Activated CD8-positive, alpha-beta T cell treated with anti-CD3 and anti-CD28 coated beads for 36 hours (primary cell): ENCODE measurements around the gene GMCL2. TPM values are rescaled to one million over a fixed set of nuclear protein-coding genes. Genes with fewer than 3 reads are reported as not detected.

Source experiments
- ATAC-seq: fragments of 200-7000 bp; cut with Tn5 transposase; one replicate; pipeline ENCODE4 v1.10.0; 2021; ENCODE audit warnings: mild to moderate bottlenecking, moderate library complexity
- CTCF ChIA-PET: fragments of 350-600 bp; sonication (Branson Sonifier 250); formaldehyde crosslinking; loops from one replicate; lab custom pipeline; 2021; ENCODE audit warnings: antibody characterized with exemption; lab: Charles Lee
- POLR2A ChIA-PET: fragments of 350-600 bp; sonication (Branson Sonifier 250); formaldehyde crosslinking; loops from one replicate; lab custom pipeline; 2021; ENCODE audit warnings: antibody characterized with exemption; lab: Charles Lee
- DNase-seq: peaks from one replicate; pipeline ENCODE4 v3.0.0-alpha.2; 2020
- H3K27ac Mint-ChIP-seq: one replicate; pipeline ENCODE4 v1.8.0; 2021; ENCODE audit warnings: mild to moderate bottlenecking, mixed read lengths
- H3K27me3 Mint-ChIP-seq: one replicate; pipeline ENCODE4 v1.8.0; 2021; ENCODE audit warnings: mixed read lengths
- H3K36me3 Mint-ChIP-seq: one replicate; pipeline ENCODE4 v1.8.0; 2021; ENCODE audit warnings: low read depth, mixed read lengths
- H3K4me1 Mint-ChIP-seq: one replicate; pipeline ENCODE4 v1.8.0; 2021; ENCODE audit warnings: low read depth, mixed read lengths
- H3K4me3 Mint-ChIP-seq: one replicate; pipeline ENCODE4 v1.8.0; 2021; ENCODE audit warnings: mild to moderate bottlenecking, moderate library complexity, mixed read lengths
- H3K9me3 Mint-ChIP-seq: one replicate; pipeline ENCODE4 v1.8.0; 2021; ENCODE audit warnings: mixed read lengths
- CTCF ChIP-seq: fragments of 200-600 bp; IDR thresholded peaks from one replicate; pipeline ENCODE4 v1.8.0; 2022; ENCODE audit warnings: antibody characterized with exemption, mild to moderate bottlenecking
- intact Hi-C: fragments of 100-400 bp; cut with micrococcal nuclease; formaldehyde crosslinking; loops from one replicate; pipeline ENCODE4 v1.10.0; 2022
- total RNA-seq, 2 experiments: library from RNA; stranded (reverse); gene quantifications; one replicate each; pipeline ENCODE4 v1.2.3, GENCODE V29; 2021

Gene GMCL2
- total RNA-seq, 2 experiments from 2014 or later: not detected

GRCh38 chr5:178153530-178154340, 33.4 kb downstream of the GMCL2 start, which contains the start of gene NHP2:
TSS of gene NHP2 (minus strand) at chr5:178153885. CDS start at chr5:178153817, 68 bp downstream.
- ChIA-PET CTCF (interaction anchor here (1.2 to 20.3 kb wide), 4 partner anchors 9 to 79 kb away, joined by 4 to 319 read pairs (median 12); no protein-coding TSS in a partner anchor), POLR2A (interaction anchor here (0.9 to 3.2 kb wide), 12 partner anchors 10 to 79 kb away, joined by 3 to 14 read pairs (median 4); partner anchors contain the start of genes HNRNPAB and RMND5B)
- Mint-ChIP-seq H3K4me1 (peaks cover 42% of the 10 kb centered on the region), H3K4me3 (peak within 1 kb of the TSS; percentile 97), H3K36me3 (peaks cover 39% of the 10 kb centered on the region), H3K27me3 (no peaks in the 10 kb centered on the region), H3K27ac (peak within 1 kb of the TSS; percentile 87), H3K9me3 (no peaks in the 10 kb centered on the region)
- ATAC-seq (peak; percentile 98), DNase-seq (peak; percentile 99)
- intact Hi-C loops: loop anchor here (5.0 kb wide), 1 partner anchor 36 kb away; no protein-coding TSS in a partner anchor
- no peak for TF ChIP-seq CTCF

- H3K4me3 Mint-ChIP-seq: peak overlapping the region; percentile 97
- intact Hi-C loops: loop anchor here (5.0 kb wide), 1 partner anchor 35 kb away; no protein-coding TSS in a partner anchor
- H3K27ac Mint-ChIP-seq: peak overlapping the region; percentile 87
- ATAC-seq (no peak), DNase-seq (no peak)
- H3K36me3 Mint-ChIP-seq: peaks cover 46% of the 10 kb centered on the region
- TF ChIP-seq CTCF: no peak
- CTCF ChIA-PET: interaction anchor here (0.9 to 20.3 kb wide), 6 partner anchors 10 to 78 kb away, joined by 3 to 319 read pairs (median 4); no protein-coding TSS in a partner anchor
- no peaks in the 10 kb centered on the region for H3K27me3 Mint-ChIP-seq
- POLR2A ChIA-PET: interaction anchor here (0.9 to 3.2 kb wide), 13 partner anchors 9 to 78 kb away, joined by 3 to 14 read pairs (median 4); partner anchors contain the start of genes HNRNPAB and RMND5B
- H3K9me3 Mint-ChIP-seq: no peaks in the 10 kb centered on the region
- peaks cover 46% of the 10 kb centered on the region for H3K4me1 Mint-ChIP-seq
Observed at GRCh38 chr5:178152491-178153444, 34.4 kb downstream of the GMCL2 start.

- ATAC-seq: no peak
- Mint-ChIP-seq H3K9me3 (no peaks in the 10 kb centered on the region), H3K27me3 (no peaks in the 10 kb centered on the region), H3K4me3 (peak overlapping the region; percentile 15), H3K27ac (peak overlapping the region; percentile 92), H3K4me1 (peaks cover 53% of the 10 kb centered on the region), H3K36me3 (peaks cover 58% of the 10 kb centered on the region)
- intact Hi-C loops: loop anchor here (5.0 kb wide), 1 partner anchor 34 kb away; no protein-coding TSS in a partner anchor
- no peak for TF ChIP-seq CTCF
- no peak for DNase-seq
- ChIA-PET POLR2A (interaction anchor here (1.7 to 6.9 kb wide), 3 partner anchors 8 to 27 kb away, joined by 5 to 37 read pairs (median 14); no protein-coding TSS in a partner anchor), CTCF (interaction anchor here (1.5 to 20.3 kb wide), 3 partner anchors 14 to 76 kb away, joined by 3 to 319 read pairs (median 84); no protein-coding TSS in a partner anchor)
Observed at GRCh38 chr5:178150977-178151734, 36.0 kb downstream of the GMCL2 start.
